Activated naive CD4-positive, alpha-beta T cell treated with Interleukin-2 at 50 U/mL for 16 hours (primary cell): Measurements from ENCODE around the gene VSTM2A.
"Not testable (repeated sequence)": the region's sequence is repeated elsewhere in the genome, so short reads cannot be mapped to it uniquely, and the experiment has no call there.

ENCODE experiments used
- DNase-seq: peaks from one replicate; pipeline ENCODE4 v3.0.0-alpha.2; 2020

Gene VSTM2A

DNA sequence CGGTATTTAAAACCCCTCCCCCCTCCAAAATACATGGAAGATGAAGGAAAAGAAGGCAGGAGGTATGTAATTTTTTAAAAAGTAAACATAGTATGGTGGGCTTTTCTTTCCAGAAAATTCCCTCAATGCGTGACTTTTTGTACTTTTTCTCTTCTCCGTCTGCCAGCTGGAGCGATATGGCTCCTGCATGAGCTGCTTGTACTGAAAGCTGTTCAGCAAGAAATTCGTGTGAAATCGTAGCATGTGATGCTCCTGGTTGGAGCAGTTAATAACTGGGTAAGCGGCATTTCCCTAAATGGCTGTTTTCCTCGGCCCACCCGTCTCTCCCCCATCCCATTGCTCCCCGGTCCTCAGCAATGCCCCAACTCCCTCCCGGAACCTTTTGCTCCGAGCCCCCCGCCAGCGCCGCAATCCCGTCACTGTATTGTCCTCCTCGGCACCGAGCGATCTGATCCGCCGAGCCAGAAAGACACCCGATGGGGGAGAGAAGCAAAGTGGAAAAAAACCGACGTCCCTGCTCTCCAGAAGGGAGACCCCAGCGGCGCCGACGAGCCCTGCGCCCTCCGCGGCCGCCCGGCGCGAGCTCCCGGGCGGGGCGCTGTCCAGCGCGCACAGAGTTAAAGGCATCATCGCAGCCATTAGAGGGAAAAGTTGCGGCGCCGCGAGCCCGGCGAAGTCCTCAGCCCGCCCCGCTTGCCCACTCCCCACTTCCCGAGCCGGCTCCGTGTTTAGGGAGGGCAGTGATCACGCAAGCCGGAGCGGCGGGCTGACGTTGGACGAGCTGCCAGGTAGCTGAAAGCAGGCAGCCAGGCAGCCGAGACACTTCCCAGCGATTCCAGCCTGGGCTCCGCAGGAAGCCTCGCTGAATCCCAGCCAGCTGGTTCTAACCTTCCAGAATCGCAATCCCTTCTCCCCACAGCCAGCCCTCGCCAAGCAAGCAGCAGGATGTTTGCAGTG is at the start of gene VSTM2A:
Gene VSTM2A, plus strand, starts transcription at position 707 of the 957 bp plus-strand sequence. CDS start 356 bp downstream, outside the sequence.
- DNase-seq = no peak

DNA sequence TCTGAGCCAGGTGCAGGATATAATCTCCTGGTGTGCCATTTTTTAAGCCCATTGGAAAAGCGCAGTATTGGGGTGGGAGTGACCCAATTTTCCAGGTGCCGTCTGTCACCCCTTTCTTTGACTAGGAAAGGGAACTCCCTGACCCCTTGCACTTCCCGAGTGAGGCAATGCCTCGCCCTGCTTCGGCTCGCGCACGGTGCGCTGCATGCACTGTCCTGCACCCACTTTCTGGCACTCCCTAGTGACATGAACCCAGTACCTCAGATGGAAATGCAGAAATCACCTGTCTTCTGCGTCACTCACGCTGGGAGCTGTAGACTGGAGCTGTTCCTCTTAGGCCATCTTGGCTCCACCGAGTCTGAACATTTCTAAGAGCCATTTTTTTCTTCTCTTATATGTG is 37.6 kb upstream of the VSTM2A start:
- DNase-seq = not testable (repeated sequence)

DNA sequence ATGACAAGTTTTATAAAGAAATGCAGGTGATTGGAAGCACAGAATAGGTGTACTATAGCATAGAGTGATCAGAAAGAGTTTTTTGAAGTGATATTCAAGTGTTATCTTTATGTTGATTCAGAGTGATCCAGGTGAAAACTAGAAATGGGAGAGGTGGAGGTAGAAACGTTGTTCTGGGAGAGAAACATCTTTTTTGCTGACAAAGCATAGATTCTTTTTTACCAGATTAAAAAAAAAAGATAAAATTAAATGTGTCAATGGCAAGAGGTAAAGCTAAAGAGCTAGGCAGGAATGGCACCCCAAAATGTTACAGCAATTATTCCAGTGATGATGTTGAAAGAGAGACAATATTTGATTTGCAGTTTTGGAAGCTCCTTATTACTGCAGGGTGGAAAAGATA is 12.6 kb upstream of the VSTM2A start:
- no peak for DNase-seq

- DNase-seq = no peak
Observed at GRCh38 chr7:54538122-54538521, 4.1 kb upstream of the VSTM2A start.

DNA sequence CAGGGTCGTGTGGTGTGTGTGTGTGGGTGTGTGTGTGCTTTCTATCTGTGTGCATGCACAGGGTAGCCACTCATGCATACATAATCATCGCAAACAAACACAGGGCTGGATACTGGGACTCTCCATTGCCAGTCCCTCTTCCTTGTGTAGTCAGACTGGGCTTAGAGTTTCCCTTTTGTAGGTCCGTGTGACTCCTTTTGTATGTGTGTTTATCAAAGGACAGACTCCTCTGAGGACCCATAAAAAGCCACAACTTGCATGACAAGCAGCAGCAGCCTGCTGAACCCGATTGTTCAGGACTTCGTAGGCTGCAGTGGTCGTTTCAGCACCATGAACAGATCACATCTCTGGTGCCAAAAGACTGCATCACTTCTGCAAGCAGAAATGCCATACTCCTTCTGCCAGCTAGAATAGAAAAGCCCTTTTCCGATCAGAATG is 895 bp downstream of the VSTM2A start:
- DNase-seq = no peak

DNA sequence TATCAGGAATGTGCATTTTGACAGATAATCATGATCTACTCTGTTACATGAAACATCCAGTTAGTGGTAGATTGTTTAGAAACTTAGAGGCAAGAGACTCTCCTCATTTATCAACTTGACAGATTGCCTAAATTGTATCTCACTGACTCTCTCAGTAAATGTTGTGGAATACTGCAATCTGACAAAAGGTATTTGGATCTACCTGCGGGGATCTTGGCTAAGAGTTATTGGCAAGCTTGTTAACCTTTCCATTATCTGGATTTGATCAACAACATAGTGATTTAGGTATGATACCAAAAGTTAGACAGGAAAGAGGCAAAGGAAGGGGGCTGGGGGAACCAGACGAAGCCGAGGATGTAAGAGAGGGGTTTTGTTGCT is 2.0 kb downstream of the VSTM2A start:
- no peak for DNase-seq

DNA sequence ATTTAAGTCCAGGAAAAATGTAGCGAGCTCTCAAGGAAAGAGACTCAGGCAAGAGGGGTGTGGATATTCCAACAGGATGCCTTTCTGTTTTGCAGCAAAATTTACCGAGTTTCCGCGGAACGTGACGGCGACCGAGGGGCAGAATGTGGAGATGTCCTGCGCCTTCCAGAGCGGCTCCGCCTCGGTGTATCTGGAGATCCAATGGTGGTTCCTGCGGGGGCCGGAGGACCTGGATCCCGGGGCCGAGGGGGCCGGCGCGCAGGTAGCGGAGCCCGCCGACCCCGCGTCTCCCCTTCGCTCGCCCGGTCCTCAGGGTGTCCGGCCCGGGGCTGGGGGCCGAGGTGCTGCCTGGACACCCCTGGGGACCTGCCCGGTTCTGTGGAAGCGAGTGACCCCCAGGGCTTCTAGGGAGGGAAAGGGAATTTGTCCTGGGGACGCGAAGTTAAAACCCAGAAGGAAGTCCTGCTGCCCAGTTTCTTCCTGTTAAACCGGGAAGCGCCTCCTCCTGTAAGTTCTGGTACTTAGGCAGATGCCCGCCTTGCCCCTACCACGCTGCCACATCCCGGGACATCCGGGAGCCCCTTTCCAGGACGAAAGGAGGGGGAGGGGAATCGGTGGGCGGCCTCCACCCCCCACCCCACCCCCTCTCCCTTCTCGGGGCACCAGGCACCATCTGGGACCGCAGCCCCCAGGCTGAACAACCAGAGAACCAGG is 2.5 kb downstream of the VSTM2A start:
- DNase-seq = no peak

DNA sequence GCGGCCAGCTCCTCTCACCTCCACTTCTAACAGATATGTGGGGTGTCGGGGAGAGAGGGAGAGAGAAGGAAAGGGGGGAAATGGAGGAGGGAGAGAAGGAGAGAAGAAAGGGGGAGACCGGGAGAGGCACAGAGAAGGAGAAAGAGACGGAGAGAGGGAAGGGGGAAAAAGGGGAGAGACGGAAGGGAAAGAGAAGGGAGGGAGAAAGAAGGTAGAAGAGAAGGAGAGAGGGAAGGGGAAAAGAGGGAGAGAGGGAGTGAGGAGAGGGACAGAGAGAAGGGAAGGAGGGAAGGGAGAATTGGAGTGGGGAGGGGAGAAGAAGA is 3.0 kb downstream of the VSTM2A start:
- DNase-seq = no peak

- DNase-seq = no peak
Observed at GRCh38 chr7:54546081-54546985, 4.2 kb downstream of the VSTM2A start.

GRCh38 chr7:54546986-54547314 is 4.8 kb downstream of the VSTM2A start:
- DNase-seq = no peak

DNA sequence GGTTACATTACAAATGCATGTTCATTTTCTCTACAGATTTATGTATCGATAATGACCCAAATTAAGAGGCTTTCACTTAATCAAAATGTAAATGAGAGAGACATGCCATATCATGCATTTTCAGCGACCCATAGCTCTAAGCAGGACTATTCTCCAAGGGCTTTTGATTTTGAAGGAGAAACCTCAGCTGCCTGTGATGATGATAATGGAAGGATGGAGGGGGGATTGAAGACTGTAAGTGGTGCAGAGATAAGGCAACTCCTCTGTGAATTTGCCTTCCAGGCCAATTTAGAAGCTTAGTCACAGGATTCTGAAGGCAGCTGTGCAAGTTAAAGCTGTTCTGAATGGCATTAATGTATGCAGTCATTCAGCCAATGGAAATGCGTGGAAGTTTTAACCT is 8.3 kb downstream of the VSTM2A start:
- DNase-seq = no peak

DNA sequence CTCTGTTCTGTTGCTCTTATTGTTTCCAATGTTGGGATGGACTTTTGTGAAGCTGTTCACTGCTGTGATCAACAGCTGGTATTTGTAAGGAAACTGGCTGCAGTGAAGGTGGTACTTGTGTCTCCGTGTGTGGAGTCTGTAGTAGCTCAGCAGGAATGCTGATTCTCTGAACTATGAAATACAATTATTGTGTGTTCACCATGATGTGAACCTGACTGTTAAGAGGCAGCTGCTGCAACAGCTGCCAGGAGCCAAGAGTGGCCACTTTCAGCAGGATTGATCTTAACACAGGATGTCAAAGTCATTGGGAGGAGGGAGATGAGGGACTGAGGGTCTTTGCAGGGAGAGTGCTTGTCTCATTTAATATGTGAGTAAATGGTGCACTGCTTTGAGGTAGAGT is 13.9 kb downstream of the VSTM2A start:
- DNase-seq = no peak

DNA sequence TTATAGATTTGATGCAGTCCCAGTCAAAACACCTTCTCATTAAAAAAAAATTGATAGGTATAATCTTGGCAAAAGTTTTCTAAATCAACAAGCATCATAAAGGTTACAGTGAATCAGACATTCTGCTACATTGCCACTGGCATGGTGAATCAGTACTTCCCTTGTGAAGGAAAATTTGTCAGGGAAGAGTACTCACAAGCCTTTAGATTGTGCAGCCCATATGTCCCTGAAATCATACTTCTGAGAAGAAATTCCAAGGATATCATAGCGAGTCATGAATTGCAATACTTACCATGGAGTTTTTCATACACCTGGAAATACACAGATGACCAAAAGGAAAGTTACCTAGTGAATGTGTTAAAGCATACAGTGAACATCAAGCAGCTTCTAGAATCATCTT is 17.2 kb downstream of the VSTM2A start:
- no peak for DNase-seq

DNA sequence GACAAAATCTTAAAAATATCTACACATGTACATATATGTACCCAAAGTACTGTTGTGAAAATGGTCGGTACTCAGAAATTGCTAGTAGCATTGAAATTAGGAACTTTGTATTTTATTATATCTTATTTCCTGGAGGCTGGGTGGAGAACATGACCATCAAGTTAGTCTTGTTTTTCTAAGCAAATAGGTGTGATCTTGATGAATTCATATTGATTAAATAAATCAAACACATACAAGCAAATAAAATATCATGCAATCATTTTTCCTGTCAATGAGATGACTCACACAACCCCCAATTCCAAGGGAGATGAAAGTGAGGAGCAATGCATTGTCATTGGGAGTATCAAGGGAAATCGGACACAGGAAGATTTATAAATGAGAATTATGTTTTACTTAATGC is 18.0 kb downstream of the VSTM2A start:
- no peak for DNase-seq

GRCh38 chr7:54560723-54561122 is 18.5 kb downstream of the VSTM2A start:
- no peak for DNase-seq

DNA sequence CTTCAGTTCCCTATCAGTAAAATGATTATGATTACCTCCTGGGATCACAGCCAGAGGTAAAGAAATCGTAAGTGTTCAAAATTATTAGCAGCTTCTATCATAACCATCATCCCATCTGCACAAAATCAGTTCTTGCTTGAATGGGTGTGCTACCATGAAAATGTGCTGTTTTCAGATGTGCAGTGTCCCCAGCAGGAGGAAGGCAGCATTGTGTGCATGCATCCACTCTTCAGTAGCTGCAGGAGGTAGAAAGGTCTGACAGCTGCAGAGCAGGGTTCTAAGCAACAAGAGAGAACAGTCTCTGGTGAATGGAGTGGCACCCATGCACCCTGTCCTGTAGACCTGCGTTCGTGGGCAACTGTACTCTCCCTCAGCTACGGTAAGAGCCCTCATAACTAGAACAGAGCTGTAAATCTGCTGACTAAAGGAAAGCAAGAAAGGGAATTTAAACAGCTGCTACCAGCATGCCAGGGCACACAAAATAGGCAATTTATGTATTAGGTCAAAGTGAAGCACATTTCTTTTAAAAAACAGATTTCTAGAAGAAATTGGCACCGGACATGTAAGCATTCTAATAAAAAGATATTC is 21.2 kb downstream of the VSTM2A start:
- DNase-seq = no peak

DNA sequence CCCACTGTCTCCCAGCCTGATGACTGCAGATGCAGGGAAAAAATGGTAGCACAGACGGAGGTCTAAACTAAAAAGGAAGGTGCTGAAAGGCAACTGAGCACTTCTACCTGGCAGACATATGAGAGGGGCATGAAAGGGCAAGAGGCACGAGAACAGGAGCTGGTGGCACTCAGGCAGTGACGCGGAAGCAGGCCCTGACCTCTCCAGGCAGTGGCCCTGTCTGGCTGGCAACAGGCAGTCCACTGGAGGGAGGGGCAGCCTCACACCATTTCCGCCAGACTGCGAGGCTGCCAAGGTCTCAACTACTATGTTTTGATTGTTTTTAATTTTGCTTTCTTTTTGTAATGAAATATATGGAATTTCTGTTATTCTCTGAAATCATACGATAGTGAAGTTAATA is 23.3 kb downstream of the VSTM2A start:
- no peak for DNase-seq

DNA sequence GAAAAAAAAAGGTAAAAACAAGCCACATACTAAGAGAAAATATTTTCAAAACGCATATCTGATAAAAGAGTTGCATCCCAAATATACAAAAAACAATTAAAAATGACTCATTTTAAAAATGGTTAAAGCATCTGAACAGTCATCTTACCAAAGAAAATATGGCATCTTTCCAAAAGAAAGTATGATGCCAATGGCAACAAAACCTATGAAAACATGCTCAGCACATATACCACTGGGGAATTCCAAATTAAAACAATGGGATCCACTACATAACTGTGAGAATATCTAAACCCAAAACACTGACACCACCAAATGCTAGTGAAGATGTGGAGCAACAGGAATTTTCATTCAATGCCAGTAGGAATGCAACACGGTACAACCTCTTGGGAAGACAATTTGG is 39.3 kb downstream of the VSTM2A start:
- DNase-seq = no peak

DNA sequence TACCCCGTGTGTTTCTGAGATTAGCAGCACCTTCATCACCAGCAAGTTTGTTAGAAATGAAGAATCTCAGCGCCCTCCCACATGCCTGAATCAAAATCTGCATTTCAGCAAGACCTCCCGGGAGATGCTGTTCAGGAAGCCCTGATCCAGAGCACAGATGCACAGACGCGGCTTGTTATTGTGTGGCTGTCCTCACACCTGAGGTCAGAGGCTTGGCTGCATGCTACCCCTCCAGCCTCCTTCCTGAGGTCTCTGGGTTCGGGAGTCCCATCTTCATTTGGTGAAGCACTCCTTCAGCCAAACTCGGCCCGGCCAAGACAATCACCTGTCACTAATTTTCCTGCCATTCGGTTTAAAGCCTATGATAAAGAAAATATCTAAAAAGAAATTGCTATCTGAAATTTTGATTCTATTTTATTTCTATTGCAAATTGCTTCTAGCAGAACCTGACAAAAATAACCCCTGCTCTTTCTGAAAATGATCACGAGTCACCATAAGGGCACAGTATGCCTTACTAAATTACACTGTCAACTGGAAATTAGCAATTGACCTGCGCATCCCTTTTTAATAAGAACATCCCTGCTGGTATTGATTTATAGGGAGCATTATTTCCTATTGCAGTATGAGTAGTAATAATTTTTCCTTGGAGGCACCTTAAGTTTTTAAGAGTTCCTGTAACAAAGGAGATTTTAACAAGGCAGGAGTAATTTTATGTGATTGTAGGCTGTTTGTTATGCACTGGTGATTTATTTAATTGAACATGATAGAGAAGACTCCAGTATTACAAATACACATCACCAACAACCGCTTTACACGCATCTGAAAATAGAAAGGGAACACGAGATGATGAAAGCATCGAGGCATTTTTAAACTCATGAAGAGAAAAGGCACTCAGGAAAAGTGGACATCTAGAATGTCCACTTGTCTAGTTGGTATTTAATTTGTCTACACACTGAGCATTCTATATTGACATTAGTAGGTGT is 49.5 kb downstream of the VSTM2A start:
- no peak for DNase-seq

GRCh38 chr7:54596747-54597146 is 54.6 kb downstream of the VSTM2A start:
- no peak for DNase-seq

- DNase-seq = no peak
Observed at GRCh38 chr7:54615537-54615936, 73.4 kb downstream of the VSTM2A start.
